Mammary epithelial cell (primary cell): ENCODE data around the gene SRGAP2B.
"Not testable (repeated sequence)": the region's sequence is repeated elsewhere in the genome, so short reads cannot be mapped to it uniquely, and the experiment has no call there.

ENCODE experiments used
- EZH2 ChIP-seq: IDR thresholded peaks from 2 replicates; pipeline ENCODE4 v1.6.1; 2012; ENCODE audit warnings: low read length, inconsistent platforms, borderline replicate concordance
- TF ChIP-seq, protein P1 (sequence below), 2 donors: IDR thresholded peaks in 1 of 2; conservative IDR thresholded peaks in 1 of 2; 2 replicates each; pipeline ENCODE4 v1.5.1; 2011 to 2012; ENCODE audit warnings: inconsistent platforms in 2 of 2, low read length in 2 of 2, mild to moderate bottlenecking in 2 of 2, control low read depth in 1 of 2, low read depth in 1 of 2; ENCODE audit not compliant: insufficient read depth in 1 of 2; ENCODE audit errors: extremely low read depth in 1 of 2

DNA sequence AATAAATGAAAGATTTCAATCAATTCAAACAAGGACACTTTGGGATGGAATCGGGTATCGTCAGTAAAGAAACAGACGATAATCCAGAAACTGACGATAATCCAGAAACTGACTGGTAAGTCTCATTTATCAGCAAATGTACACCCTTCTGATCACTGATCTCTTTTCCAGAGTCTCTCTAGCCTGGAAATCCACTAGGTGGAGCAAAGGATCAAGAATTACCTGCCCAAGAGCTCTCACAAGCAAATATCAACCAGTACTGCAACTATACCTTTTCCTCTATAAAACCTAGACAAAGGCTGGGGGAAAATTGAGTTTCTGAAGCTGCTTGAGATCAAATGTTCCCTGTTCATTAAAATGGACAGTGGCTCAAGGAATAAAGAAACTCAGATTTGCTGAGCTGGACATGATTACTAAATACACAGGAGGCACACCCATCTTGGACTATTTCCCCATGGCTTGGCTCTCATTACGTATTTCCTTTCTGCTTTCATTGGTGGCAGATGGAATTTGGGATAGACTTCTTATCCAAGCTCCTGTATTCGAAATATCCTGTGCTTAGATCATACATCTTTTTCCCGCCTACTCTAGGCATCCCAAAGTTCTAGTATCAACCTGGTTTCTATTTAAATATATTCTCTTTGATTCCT is 29.0 kb upstream of the SRGAP2B start:
- not testable (repeated sequence) for TF ChIP-seq EZH2
- TF ChIP-seq, protein P1, sequence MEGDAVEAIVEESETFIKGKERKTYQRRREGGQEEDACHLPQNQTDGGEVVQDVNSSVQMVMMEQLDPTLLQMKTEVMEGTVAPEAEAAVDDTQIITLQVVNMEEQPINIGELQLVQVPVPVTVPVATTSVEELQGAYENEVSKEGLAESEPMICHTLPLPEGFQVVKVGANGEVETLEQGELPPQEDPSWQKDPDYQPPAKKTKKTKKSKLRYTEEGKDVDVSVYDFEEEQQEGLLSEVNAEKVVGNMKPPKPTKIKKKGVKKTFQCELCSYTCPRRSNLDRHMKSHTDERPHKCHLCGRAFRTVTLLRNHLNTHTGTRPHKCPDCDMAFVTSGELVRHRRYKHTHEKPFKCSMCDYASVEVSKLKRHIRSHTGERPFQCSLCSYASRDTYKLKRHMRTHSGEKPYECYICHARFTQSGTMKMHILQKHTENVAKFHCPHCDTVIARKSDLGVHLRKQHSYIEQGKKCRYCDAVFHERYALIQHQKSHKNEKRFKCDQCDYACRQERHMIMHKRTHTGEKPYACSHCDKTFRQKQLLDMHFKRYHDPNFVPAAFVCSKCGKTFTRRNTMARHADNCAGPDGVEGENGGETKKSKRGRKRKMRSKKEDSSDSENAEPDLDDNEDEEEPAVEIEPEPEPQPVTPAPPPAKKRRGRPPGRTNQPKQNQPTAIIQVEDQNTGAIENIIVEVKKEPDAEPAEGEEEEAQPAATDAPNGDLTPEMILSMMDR (conservative IDR thresholded peaks at IDR 0.05 in 1 of 2, IDR thresholded peaks at IDR 0.05 in 1 of 2; ENCODE audit: extremely low read depth in 1 of 2, insufficient read depth in 1 of 2, low read depth in 1 of 2, low read length in 2 of 2), result not testable (repeated sequence)
